Posterior cingulate gyrus (tissue), 11 donors: ENCODE results near the gene PPME1.
"Not testable (repeated sequence)": the region's sequence is repeated elsewhere in the genome, so short reads cannot be mapped to it uniquely, and the experiment has no call there.

Experiments
- DNase-seq, 10 donors: peaks; one replicate each; pipeline versions ENCODE4 v3.0.0 to v3.0.0-alpha.2; 2020 to 2021; ENCODE audit warnings: mixed read lengths in 3 of 10
- intact Hi-C: fragments of 100-400 bp; cut with DNase I; formaldehyde crosslinking; loops from one replicate; pipeline ENCODE4 v1.15.1; 2023

PPME1 gene

GRCh38 chr11:74170694-74171629 lies at the start of gene PPME1, which contains the start of gene C2CD3:
TSS of gene PPME1 (plus strand) at chr11:74171289. CDS start at chr11:74171422, 133 bp downstream.
TSS of gene C2CD3 (minus strand) at chr11:74171002. CDS start at chr11:74170792, 210 bp downstream.
- intact Hi-C loops: loop anchor here (5.0 kb wide), 1 partner anchor 189 kb away; the partner anchor contains the start of gene UCP2
- peak; percentile 97 to 100 (median 98) for DNase-seq

- intact Hi-C loops: no loop called here
Observed at GRCh38 chr11:74121804-74122203, 49.3 kb upstream of the PPME1 start.

GRCh38 chr11:74123008-74123448 lies 48.1 kb upstream of the PPME1 start:
- DNase-seq: no peak
- intact Hi-C loops: no loop called here

More at GRCh38 chr11:74121804-74122203, 49.3 kb upstream of the PPME1 start:
- no peak for DNase-seq

- intact Hi-C loops, DNase-seq: not testable (repeated sequence)
Observed at GRCh38 chr11:74129121-74129520, 42.0 kb upstream of the PPME1 start.

- DNase-seq: no peak
- intact Hi-C loops: no loop called here
Observed at GRCh38 chr11:74132833-74133232, 38.3 kb upstream of the PPME1 start.

GRCh38 chr11:74133436-74133835 lies 37.7 kb upstream of the PPME1 start:
- DNase-seq: no peak
- intact Hi-C loops: no loop called here

- no peak for DNase-seq
- intact Hi-C loops: no loop called here
Observed at GRCh38 chr11:74134661-74135060, 36.4 kb upstream of the PPME1 start.

GRCh38 chr11:74135127-74135840 lies 35.8 kb upstream of the PPME1 start:
- DNase-seq: no peak
- intact Hi-C loops: no loop called here

GRCh38 chr11:74138021-74138420 lies 33.1 kb upstream of the PPME1 start:
- intact Hi-C loops: no loop called here
- no peak for DNase-seq

- no peak for DNase-seq
Observed at GRCh38 chr11:74138572-74138971, 32.5 kb upstream of the PPME1 start.

GRCh38 chr11:74139151-74139918 lies 31.8 kb upstream of the PPME1 start:
- intact Hi-C loops: no loop called here
- no peak for DNase-seq

More at GRCh38 chr11:74138572-74138971, 32.5 kb upstream of the PPME1 start:
- intact Hi-C loops: no loop called here

- DNase-seq, intact Hi-C loops: not testable (repeated sequence)
Observed at GRCh38 chr11:74139919-74140431, 31.1 kb upstream of the PPME1 start.

GRCh38 chr11:74141241-74141695 lies 29.8 kb upstream of the PPME1 start:
- intact Hi-C loops: no loop called here
- DNase-seq: no peak

- intact Hi-C loops: no loop called here
Observed at GRCh38 chr11:74141908-74142307, 29.2 kb upstream of the PPME1 start.

GRCh38 chr11:74142624-74143023 lies 28.5 kb upstream of the PPME1 start:
- DNase-seq: no peak
- intact Hi-C loops: no loop called here

More at GRCh38 chr11:74141908-74142307, 29.2 kb upstream of the PPME1 start:
- no peak for DNase-seq

- DNase-seq: no peak
- intact Hi-C loops: no loop called here
Observed at GRCh38 chr11:74144592-74144991, 26.5 kb upstream of the PPME1 start.

GRCh38 chr11:74147199-74147929 lies 23.7 kb upstream of the PPME1 start:
- DNase-seq: no peak
- intact Hi-C loops: no loop called here

GRCh38 chr11:74153224-74153623 lies 17.9 kb upstream of the PPME1 start:
- intact Hi-C loops: no loop called here
- DNase-seq: no peak

GRCh38 chr11:74154620-74155281 lies 16.3 kb upstream of the PPME1 start:
- peak in 1 of 10 donors; percentile 43 for DNase-seq
- intact Hi-C loops: no loop called here
